HUDEP-2 (cell line): ENCODE data around the gene HS3ST1.

Experiments
- DNase-seq, 76 experiments: peaks; one replicate each; lab custom pipeline; 2025; ENCODE audit not compliant: unreplicated experiment in 76 of 76; lab: John Stamatoyannopoulos, UW

Gene HS3ST1

DNA sequence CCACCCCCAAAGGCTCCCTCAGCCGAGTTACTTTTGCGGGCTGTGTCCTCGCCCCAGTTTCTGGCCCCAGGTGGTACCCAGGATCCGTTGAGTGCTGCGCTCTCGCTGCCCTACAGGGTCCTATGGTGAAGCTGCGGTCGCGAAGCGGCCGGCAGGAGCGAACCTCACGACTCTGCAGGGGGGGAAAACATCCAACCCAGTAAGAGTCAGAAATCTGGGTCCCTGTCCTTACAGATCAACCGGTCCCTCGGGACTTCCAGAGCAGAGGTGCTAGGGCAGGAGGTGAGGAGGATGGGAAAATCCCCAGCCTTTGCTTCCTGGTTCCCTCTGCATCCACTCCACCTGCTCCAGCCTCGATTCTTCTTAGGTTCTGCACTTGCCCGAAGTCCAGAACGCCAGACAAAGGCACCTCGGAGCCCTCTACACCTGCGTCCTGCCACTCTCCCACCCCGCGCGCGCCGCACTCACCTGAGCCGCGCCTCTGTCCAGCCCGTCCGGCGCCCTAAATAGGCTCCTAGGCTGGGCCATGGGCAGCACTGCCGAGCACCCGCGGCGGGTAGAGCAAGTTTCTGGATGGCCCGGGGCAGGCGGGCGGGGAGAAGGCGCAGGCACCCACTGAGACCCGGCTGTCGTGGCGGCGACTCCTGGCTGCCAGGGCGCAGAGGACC, at the start of gene HS3ST1:
Gene HS3ST1, minus strand, starts transcription at position 664 of the 668 bp plus-strand sequence. CDS start 28,889 bp downstream, outside the sequence.
- DNase-seq = no peak

DNA sequence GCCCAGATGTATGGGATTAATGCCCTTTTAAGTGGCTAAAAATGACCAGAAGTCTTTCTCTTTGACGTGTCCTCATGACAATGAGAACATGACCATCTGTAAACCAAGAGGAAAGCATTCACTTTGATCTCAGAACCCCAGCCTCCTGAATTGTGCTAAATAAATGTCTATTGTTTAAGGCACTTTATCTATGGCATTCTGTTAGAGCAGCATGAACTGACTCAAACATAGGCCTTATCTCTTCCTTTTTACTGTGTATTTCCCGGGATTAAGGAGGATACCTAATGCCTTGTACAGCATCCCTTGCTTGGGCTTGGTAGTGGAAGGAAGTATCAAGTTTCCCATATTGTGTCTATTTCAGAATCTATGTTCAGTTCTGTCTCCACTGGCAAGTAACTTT, 47.2 kb upstream of the HS3ST1 start:
- DNase-seq = no peak

DNA sequence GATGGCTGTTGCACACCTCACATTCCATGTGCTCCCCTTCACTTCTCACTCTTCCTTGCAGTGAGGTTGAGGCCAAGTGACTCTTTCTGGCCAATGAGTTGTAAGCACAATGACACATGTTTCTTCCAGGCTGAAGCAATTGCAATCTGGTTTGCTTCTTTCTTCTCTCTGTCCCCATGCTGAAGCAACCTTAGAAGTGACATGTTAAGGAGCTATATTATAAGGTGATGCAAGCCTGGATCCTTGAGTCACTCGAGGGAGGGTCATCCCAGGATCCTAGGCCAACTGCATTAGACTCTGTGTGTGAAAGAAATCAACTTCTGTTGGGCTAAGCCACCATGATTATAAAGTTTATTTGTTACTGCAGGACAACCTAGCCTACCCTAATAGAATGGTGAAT, 45.5 kb upstream of the HS3ST1 start:
- DNase-seq = no peak

DNA sequence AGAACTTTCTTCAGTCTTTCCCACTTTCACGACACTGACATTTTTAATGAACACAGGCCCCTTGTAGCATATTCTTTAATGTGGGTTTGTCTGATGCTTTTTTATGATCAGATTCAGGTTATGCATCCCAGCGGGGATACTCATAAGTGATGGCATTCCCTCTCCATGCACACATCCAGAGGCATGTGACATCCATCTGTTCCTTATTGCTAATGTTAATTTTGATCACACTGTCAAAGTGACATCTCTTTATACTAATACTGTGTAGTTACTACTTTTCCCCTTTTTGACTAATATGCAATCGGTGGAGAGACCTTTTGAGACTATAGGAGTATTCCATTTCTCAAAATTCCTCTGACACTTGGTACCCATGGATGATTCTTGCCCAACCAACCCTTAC, 43.8 kb upstream of the HS3ST1 start:
- DNase-seq = no peak

DNA sequence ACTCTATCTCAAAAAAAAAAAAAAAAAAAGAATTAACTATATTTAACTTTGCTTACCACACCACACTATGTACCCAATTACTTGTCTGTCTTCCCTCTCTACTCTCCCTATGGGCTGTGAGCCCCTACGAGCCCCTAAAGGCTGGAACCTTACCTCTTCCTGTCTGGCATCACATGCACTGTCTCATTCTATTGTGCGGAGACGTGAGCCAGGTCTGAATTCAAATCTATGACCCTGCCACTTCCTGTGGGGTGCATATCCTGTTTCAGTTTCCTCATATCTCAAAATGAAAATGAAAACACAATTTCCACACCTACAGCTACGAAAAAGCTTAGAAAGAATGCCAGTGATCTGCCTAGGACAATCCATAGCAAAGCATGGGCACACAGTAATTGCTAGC, 42.9 kb upstream of the HS3ST1 start:
- no peak for DNase-seq

DNA sequence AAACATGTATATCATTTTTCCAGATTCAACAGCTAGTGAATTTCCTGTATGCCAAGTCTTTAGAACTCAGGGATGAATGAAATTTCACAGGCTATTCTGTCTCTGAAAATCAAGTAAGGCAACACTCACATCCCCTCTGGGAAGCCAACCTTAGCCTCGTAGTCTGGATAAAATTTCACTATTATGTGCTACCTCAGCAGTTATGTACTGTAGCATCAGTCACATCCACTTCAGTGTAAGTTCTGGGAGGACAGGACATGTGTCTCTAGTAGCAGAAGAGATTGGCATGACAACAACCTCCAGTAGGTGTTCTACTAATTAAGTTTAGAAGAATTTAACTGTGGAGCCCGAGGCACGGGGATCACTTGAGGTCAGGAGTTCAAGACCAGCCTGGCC, 42.4 kb upstream of the HS3ST1 start:
- no peak for DNase-seq

DNA sequence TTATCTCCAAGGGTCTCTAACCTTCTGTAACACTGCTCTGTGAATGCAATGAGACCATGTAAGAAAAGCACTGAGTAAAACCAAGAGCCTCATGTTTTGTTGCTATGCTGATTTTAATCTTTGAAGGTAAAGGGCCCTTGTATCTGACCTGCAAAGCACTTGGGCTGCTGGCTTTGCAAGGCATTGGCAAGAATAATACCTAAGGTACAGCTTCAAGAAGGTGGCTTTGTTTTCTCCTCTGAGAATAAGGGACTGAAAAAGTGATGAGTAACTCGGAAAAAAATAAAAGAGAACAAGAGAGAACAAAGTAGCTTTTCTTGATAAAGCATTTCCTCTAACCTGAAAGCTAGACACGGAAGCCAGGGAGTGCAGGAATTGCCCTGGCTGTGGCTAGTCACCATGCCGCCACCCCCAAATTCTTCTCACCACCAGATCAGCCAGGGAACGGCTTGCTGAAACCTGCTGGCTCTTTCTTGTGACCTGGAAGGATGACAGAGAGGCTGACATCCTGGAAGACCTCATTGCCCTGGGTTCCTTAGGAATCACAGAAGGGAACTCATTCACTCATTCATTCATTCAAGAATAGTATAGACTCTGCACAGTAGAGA, 41.8 kb upstream of the HS3ST1 start:
- no peak for DNase-seq

DNA sequence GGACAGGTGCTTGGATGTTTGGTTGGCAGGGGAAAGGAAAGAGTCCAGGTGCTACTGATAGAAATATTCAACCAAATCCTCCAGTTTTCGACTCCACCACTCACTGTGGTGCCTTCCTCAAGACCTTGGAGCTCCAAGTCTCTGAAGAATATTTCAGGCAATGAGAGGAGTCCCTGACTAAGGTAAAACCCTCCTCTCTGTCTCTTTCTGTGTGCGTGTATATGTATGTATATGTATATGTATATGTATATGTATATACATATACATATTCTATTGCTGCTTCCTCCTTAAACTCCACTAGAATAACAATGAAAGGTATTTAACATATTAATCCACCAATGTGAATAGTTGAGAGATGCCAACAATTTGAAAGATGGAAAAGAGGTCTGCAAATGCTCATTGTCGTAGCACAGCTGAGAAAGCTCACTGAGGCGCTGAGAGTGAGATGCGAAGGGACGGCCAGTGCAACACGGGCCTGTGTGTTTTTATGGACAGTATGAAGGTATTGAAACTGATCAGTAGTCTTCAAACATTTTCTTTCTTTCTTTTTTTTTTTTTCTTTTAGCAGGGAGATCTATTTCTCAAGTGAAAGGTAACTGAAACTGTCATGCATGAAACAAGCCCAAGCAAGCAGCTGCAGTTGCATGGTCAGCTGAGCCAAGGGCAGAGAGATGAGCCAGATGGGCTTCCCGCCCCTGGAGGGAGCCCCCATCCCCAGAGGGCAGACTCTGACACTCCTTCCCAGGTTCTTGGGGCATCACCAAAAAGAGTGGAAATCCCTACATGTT, 41.1 kb upstream of the HS3ST1 start:
- no peak for DNase-seq

DNA sequence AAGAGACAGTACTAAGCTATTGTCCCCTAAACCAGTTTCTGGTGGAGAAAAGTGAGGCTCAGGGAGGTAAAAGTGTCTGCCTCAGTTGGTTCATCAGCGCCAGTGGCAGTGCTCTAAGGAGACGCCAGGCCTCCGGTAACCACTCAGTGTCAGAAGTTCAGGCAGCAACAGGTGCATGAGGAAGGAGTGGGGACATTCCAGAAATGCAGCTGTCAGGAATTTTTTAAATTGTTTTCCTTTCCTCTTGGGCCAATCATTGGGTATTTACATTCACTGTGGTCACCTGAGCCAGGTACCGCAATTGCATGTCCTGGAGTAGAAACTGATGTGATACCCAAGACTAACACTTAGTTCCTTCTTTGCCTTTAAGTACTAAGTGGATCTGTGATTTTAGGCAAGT, 40.2 kb upstream of the HS3ST1 start:
- DNase-seq = no peak

DNA sequence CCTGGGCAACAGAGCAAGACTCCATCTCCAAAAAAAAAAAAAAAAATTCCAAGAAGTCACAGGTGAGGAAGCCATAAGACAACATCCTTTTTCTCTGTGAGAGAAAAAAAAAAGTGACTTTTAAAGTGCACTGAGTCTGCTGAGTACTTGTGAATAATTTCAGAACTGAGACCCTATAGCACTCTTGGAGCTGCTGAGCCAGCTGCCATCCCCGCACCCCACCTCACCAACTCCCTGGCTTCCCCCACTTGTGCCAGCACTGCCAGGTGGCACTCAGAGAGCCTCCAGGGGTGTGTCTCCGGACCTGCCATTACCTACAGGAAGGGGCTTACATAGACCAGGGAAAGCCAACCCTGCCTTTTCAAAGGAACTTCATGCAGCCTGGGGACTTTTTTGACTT, 39.2 kb upstream of the HS3ST1 start:
- no peak for DNase-seq

DNA sequence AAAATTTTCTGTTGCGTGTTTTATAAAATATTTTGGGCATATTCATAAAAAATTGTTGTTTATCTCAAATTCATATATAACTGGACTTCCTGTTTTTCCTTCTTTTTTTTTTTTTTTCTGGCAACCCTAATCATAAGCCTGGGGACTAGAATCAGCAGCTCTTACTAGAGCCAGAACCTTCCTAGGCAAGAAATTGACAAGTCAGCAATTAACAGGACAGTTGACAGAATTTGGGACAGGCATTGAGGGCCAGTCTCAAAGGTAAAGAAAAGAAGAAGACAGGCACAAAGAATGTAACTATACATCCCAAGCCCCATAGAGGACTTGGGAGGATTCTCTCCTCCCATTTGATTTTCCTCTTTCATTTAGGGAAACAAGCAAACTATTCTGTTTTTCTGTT, 35.0 kb upstream of the HS3ST1 start:
- DNase-seq = no peak

DNA sequence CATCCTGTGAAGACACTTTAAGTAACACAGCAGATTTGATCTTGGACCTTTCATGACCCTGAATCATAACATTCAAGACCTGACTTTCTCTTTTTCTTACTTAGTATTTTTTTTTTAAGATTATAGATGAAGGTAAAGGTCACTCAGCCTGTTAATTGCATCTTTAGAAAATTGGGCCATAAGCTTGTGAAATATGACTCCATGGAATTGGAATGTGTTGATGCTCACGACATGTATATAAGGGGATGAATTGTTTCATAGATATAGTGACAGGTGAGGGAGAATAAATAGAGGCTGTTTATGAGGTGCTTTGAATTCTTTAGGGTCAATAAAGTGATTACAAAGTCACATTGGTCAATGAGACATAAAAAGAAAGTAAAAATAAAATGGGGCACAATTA, 27.7 kb upstream of the HS3ST1 start:
- no peak for DNase-seq

DNA sequence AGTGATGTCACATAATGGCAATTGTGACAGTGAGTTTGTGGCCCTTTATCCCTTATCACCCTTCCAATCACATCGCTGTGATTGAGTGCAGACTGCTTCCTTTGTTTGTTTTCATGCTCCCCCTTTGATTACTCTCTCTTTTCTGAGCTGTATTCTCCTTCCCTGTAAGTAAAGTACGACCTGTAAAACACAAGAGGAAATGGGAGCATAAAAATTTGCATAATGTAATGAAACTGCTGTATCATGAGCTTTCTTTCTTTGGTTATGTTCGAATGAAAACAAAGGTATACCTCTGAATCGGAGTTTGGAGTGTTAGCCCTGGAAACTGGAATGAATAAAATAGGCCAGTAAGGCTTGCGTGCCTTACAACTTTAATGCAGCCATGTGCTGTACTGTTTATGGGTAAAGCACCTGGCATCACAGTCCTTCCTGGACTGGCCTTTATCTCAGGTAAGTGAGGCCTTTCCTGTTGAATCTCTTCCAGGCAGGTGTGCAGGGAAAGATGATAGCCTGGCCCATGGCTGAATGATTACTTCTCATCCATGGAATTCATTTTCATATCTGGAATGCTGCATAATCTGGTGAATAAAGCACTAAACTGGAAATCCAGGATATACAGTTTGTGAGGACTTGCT, 26.6 kb upstream of the HS3ST1 start:
- no peak for DNase-seq

DNA sequence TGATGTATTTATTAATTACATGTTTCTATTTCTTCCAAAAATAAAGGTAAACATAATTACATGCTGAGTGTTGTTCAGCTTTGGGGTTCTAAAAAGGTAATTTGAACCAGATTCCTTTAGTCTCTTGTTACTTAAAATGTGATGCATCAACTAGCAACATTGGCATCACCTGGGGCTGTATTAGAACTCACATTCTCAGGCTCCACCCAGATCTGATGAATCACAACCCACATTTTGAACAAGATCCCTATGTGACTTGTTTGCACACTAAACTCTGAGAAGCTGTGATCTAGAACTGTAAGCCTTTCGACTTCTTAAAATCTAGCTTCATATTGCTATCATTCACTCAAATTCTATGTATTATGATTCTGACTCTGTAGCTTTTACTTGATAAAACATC, 23.0 kb upstream of the HS3ST1 start:
- DNase-seq = no peak

DNA sequence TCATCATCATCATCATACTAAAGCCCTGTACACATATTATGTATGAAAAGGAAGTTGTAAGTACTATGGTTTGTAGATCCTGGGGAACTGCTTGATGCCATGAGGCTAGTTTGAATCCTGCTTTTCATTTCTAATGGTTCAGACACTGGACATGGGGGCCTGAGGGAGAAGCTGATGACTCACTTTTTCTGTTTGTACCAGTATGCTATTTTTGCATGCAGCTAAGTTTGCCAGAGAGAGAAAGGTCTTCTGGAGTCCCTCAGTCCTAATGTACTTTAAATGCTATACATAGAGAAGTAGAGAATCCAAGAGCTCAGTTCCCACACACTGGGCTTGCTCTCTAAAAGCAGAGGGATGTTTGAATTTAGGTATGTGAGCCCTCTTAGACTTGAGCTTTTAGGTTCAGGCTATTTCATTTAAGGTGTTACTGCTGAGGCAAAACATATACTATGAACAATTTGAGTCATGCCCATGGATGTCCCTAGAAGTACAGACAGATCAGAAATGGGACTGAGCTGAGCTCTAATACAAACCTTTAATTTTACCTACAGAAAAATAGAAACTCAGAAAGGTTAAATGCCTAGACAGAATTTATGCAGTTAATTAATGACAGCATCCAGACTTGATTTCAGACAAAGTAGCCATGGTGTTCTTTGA, 17.6 kb upstream of the HS3ST1 start:
- DNase-seq = no peak

DNA sequence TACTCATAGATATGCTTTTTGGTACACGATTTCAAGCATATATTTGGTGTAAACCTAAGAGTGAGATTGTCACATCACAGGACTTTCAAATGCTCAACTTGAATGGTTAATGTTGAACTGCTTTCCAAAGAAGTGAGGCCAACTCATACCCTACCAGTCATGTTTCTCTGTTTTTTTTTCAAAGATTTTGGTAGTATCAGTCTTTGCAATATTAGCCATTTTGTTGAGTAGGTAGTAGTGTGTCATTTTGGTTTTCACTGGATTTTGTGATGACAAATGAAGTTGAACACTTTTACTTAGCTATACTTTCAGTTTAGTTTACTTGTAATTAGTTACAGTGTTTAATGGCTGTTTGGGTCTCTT, 12.5 kb upstream of the HS3ST1 start:
- no peak for DNase-seq

DNA sequence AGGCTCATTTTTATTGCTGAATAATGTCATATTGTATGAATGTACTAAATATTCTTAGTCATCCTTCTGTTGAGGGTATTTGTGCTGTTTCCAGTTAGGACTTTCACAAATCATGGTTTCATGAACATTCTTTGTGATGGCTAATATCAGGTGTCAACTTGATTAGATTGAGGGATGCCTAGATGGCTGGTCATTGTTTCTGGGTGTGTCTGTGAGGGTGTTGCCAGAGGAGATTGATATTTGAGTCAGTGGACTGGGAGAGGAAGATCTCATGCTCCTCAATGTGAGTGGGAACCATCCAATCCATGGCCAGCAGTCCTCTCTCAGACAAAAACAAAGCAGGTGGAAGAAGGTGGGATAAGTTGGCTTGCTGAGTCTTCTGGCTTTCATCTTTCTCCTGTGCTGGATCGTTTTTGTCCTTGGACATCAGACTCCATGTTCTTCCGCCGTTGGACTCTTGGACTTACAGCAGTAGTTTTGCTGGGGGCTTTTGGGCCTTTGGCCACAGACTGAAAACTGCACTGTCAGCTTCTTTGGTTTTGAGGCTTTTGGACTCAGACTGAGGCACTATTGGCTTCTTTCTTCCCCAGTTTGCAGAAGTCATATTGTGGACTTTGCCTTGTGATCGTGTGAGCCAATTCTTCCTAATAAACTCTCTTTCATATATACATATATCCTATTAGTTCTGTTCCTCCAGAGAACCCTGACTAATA, 11.9 kb upstream of the HS3ST1 start:
- peak in 1 of 76 experiments; percentile 1 for DNase-seq

DNA sequence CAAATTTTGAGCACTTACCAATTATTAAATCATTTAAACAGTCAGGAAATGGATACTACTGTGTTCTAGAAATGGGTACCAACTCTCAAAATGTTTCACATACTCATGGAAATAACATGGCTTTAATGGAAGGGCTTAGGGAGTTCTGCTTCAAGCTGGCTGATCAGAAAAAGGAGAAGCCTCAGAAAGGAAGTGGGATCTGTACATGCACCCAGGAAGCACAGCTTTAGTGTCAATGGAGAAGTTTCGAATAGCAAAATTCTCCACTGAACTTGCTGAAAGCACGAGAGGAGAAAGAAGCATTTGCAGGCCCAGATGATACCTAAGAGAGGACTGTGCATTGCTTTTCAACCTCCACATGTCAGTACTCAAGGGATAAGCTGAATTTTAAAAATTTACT, 11.1 kb upstream of the HS3ST1 start:
- DNase-seq = no peak

DNA sequence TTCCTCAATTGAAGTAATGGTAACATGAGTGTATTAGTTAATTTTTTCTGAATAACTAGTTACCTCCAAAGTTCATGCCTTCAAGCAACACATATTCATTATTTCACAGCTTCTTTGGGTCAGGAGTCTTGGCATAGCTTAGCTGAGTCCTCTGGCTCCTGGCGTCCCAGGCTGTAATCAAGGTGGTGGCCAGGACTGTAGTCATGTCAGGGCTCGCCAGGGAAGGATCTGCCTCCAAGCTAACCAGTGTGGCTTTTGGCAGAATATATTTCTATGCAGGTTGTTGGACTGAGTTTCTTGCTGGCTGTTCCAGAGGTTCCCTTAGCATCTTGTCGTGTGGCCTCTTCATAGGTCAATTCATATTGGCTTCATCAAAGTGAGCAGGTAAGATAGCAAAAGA, 10.0 kb upstream of the HS3ST1 start:
- DNase-seq = no peak

DNA sequence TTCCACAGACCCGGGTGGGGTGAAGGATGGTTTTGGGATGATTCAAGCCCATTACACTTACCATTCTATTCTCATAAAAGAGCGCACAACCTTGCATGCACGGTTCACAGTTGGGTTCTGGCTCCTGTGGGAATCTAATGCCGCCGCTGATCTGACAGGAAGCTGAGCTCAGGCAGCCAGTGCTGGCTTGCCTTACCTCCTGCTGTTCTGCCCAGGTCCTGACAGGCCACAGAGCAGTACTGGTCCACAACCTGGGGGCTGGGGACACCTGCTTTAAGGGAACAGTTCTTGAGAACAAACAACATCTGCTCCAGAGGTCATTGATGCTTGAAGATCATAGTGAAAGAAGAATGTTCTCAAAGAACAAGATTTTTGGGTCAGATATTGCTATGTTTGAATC, 8.0 kb upstream of the HS3ST1 start:
- no peak for DNase-seq

DNA sequence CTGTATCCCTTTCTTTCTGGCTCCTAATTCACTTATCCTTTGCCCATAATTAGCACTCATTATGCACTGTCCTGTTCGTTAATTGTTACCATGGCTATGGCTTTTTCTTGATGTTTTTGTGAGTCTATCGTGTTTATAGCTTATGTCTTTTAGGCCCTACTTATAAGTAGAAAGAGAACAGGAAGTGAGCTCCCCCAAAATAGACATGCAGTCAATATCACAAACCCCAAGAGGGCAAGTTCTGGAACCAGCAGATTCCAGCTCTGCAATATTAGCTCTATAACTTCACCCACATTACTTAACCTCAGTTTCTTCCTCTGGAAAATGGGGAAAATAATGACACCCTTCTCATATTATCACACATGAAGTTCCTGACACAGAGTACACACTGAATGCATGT, 7.4 kb upstream of the HS3ST1 start:
- DNase-seq = no peak
